Tibial nerve (tissue), 4 donors: ENCODE results near the gene PRIM2.
"Not testable (repeated sequence)": the region's sequence is repeated elsewhere in the genome, so short reads cannot be mapped to it uniquely, and the experiment has no call there.

Experiments used
- CTCF ChIP-seq, 5 experiments: fragments of 200-600 bp in 3 of 5; fragments of 450-650 bp in 2 of 5; sonication (generic) in 3 of 5; IDR thresholded peaks; one replicate each; pipeline ENCODE4 v1.5.1; 2016 to 2019; ENCODE audit warnings: antibody characterized with exemption in 5 of 5, mild to moderate bottlenecking in 3 of 5, moderate library complexity in 2 of 5
- EP300 ChIP-seq, 2 donors: sonication (generic); formaldehyde crosslinking; IDR thresholded peaks; one replicate each; pipeline ENCODE4 v1.6.1; 2017; ENCODE audit warnings: antibody characterized with exemption in 2 of 2, mild to moderate bottlenecking in 1 of 2
- POLR2A ChIP-seq, 2 donors: fragments of 450-650 bp; IDR thresholded peaks; one replicate each; pipeline ENCODE4 v1.6.1; 2017; ENCODE audit warnings: antibody characterized with exemption in 2 of 2, mild to moderate bottlenecking in 2 of 2, moderate library complexity in 2 of 2

- TF ChIP-seq POLR2A, CTCF, EP300 (IDR thresholded peaks at IDR 0.05): not testable (repeated sequence)
These were observed 205.8 kb downstream of the PRIM2 start for GRCh38 chr6:57523221-57523620.
